Central memory CD8-positive, alpha-beta T cell (primary cell): ENCODE results near the gene PAK6.

Experiments used
- ATAC-seq: fragments of 150-1000 bp; cut with Tn5 transposase; replicated peaks from 2 replicates; pipeline ENCODE4 v1.10.0; 2022; ENCODE audit warnings: mild to moderate bottlenecking, moderate FRiP score, moderate number of reproducible peaks; ENCODE audit not compliant: poor library complexity, severe bottlenecking; ENCODE audit errors: extremely low read depth
- DNase-seq, 2 donors: peaks; one replicate each; pipeline ENCODE4 v3.0.0; 2021; ENCODE audit warnings: low spot score in 2 of 2
- H3K27ac Mint-ChIP-seq: one replicate; pipeline ENCODE4 v1.8.0; 2022; ENCODE audit warnings: low read depth, mild to moderate bottlenecking, moderate library complexity, mixed read lengths
- H3K27me3 Mint-ChIP-seq: one replicate; pipeline ENCODE4 v1.8.0; 2022; ENCODE audit warnings: mixed read lengths
- H3K36me3 Mint-ChIP-seq: one replicate; pipeline ENCODE4 v1.8.0; 2022; ENCODE audit warnings: mild to moderate bottlenecking, moderate library complexity, mixed read lengths; ENCODE audit not compliant: insufficient read depth
- H3K4me1 Mint-ChIP-seq: one replicate; pipeline ENCODE4 v1.8.0; 2022; ENCODE audit warnings: mixed read lengths
- H3K4me3 Mint-ChIP-seq: one replicate; pipeline ENCODE4 v1.8.0; 2022; ENCODE audit warnings: mild to moderate bottlenecking, moderate library complexity, mixed read lengths
- H3K9me3 Mint-ChIP-seq: one replicate; pipeline ENCODE4 v1.8.0; 2022; ENCODE audit warnings: mixed read lengths

PAK6 gene

DNA sequence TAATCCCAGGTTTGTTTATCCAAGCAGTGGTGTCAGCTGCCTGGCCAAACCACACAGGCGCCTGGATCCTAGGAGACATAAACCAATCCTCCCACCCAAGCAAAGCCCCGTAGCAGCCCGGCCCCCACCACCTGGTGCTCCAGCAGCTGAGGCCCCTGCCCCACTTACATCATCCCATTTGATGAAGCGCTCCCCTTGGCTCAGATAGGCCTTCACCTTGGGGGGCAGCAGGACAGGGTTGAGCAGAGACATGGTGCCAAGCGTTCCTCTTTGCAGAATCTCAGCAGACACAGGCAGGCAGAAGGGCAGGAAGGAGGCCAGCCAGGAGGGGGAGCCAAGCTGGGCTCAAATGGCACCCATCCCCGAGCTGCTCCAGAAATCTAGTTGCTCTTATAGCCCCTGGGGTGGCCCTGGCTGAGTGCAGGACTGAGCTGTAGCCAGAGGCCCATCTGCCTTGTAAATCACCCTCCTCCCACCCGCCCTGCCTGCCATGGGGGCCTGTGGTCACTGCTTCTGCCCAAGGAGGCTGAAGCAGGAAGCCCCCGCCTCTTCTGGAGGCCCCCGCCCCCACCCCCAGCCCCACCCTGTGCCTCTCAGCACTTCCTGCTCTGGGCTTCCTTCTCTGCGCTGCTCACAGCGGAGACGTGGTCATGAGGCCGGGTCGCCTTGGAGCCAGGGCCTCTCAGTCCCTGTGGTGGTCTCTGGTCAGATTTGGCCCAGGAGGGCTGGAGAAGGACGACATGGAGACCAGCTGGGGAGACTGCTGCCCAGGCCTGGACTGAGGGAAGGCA, 68.8 kb downstream of the PAK6 start, which contains the start of gene PLCB2:
PLCB2 (minus strand) TSS at position 515 of the 791 bp plus-strand sequence; CDS start at position 252, 263 bp downstream.
- H3K27me3 Mint-ChIP-seq, result no peaks in the 10 kb centered on the region
- H3K4me3 Mint-ChIP-seq, result peak within 1 kb of the TSS; percentile 95
- DNase-seq, result peak; percentile 53 to 61
- H3K9me3 Mint-ChIP-seq, result no peaks in the 10 kb centered on the region
- peaks cover 69% of the 10 kb centered on the region for H3K4me1 Mint-ChIP-seq
- peaks cover 20% of the 10 kb centered on the region for H3K36me3 Mint-ChIP-seq
- peak within 1 kb of the TSS; percentile 94 for H3K27ac Mint-ChIP-seq
- peak; percentile 83 for ATAC-seq

DNA sequence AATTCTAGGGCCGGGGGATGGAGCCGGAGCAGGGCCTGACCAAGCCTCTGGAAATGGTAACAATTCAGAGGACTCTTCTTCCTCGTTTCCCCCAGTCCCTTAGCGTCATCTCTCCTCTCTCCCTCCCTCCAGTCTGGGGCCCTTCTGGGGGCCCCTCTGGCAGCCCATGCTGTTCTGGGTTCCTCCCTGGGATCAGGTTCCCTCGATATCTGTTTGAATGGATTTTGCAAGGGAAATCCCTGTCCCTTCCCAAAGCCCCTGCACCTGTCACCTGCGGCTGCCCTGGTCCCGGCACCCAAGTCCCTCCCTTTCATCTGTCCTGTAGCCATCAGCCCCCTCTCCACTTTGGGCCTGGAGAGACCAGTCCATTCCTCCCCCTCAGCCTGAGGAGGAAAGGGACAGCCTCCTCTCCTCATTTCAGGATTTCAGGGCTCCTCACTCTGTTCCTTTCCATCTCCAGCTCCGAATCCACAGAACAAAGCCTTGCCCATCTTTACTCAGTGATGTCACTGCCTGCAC, 70.5 kb downstream of the PAK6 start:
- DNase-seq (no peak), ATAC-seq (no peak)
- Mint-ChIP-seq H3K4me3 (peak overlapping the region; percentile 95), H3K9me3 (no peaks in the 10 kb centered on the region), H3K27me3 (no peaks in the 10 kb centered on the region), H3K36me3 (peaks cover 15% of the 10 kb centered on the region), H3K4me1 (peaks cover 73% of the 10 kb centered on the region), H3K27ac (peak overlapping the region; percentile 94)

DNA sequence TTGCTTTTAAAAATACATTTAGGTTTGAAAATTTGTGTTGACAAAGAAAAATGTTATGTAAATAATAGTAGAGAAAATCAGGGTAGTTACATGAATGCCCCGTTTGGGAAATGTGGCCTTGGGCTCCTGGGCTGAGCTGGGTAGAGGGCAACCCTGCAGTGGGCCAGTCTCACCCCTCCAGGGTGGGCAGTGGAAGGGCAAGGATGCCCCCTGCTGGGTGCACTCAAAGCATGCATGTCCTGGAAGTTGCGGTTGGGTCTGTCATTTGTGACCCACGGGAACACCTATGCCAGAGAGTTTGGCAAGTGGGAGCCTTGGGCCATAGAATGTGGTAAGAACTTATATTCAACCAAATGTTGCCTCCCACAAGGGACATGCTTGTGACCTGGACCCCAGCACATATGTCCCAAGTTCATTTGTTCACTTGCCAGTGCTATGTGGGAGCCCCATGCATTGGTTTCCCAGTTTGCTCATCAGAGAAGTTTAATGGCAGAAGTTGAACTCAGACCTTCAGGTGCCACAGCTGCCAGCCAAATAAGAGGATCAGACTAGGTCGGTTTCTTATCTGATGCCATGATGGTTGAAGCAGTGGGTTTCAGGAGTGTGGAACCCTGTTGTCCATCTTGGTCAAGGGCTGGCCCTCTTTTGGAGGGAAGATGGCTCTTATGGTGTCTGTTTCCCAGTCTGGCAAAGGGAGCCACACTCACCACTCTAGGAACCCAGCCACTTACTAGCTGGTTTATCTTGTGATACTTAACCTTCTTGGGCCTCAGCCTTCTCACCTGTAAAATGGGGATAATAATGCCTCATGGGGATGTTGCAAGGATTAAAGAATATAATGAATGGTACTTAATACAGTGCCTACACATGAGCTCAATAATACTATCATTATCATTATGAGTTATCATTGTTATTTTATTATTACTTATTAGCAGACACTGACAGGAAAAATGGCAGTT, 71.4 kb downstream of the PAK6 start:
- ATAC-seq, result no peak
- Mint-ChIP-seq H3K4me3 (peak overlapping the region; percentile 95), H3K36me3 (peaks cover 11% of the 10 kb centered on the region), H3K9me3 (no peaks in the 10 kb centered on the region), H3K27me3 (no peaks in the 10 kb centered on the region), H3K27ac (peak overlapping the region; percentile 94), H3K4me1 (peaks cover 71% of the 10 kb centered on the region)
- DNase-seq, result no peak

DNA sequence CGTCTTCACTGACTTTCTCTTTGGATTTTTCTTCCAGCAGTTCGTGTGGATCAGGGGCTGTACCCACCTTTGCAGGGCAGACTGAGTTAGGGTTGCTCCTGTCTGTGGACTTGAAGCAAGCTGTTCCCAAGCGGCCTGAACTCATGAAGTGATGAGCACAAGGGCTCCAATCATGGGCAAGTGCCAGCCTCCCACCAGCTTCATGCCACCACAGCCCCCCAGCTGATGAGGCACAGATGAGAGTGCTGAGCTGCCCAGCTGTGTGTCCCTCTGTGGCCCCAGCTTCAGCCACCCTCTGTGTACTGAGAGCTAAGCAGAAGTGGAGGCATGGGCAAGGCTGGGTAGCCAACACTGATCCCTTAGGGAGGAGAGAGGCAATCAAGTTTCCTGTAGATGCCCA, 72.1 kb downstream of the PAK6 start:
- peaks cover 11% of the 10 kb centered on the region for H3K36me3 Mint-ChIP-seq
- no peaks in the 10 kb centered on the region for H3K9me3 Mint-ChIP-seq
- peaks cover 71% of the 10 kb centered on the region for H3K4me1 Mint-ChIP-seq
- no peak overlapping the region for H3K27ac Mint-ChIP-seq
- DNase-seq, result no peak
- no peak overlapping the region for H3K4me3 Mint-ChIP-seq
- H3K27me3 Mint-ChIP-seq, result no peaks in the 10 kb centered on the region
- ATAC-seq, result no peak

GRCh38 chr15:40312370-40313158, 73.7 kb downstream of the PAK6 start:
- H3K4me1 Mint-ChIP-seq, result peaks cover 69% of the 10 kb centered on the region
- H3K27me3 Mint-ChIP-seq, result no peaks in the 10 kb centered on the region
- H3K4me3 Mint-ChIP-seq, result no peak overlapping the region
- DNase-seq (no peak), ATAC-seq (no peak)
- H3K27ac Mint-ChIP-seq, result peak overlapping the region; percentile 38
- peaks cover 8% of the 10 kb centered on the region for H3K36me3 Mint-ChIP-seq
- H3K9me3 Mint-ChIP-seq, result no peaks in the 10 kb centered on the region

DNA sequence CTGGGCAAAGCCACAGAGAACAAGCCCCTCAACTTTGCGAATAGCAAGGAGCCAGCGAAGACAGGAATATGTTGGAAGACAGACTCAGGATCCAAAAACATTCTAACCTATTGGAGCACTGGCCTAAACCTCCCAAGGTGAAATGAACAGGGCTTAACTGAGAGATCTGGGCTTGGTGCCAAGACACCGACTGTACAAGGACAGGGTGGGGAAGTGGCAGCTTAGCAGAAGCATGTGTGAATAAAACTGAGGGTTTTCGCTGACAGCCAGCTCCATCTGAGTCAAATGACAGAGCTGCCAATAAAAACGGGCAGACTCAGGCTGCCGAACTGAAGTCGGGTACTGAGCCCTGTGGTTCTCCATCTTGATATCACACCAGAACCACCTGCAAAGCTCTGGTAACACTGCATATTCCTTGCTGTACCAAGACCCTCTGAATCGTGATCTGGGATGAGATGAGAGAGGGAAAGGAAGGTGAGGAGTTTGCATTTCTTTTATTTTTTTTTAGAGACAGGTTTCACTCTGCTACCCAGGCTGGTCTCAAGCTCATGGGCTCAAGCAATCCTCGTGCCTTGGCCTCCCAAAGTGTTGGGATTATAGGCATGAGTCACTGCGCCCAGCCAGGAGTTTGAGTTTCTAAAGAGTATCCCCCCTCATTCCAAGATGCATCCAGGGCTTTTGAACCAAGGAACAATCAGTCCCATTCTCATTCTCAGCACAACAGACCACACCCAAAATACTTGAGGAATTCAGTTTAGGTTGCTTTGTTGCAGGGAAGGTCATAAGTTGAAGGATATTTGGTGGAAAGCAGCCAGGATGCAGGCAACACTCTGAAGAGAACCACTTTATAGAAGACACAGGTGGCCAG, 74.9 kb downstream of the PAK6 start:
- peaks cover 4% of the 10 kb centered on the region for H3K36me3 Mint-ChIP-seq
- DNase-seq (peak; percentile 47 to 77), ATAC-seq (peak; percentile 93)
- H3K4me1 Mint-ChIP-seq, result peaks cover 63% of the 10 kb centered on the region
- peak overlapping the region; percentile 63 for H3K4me3 Mint-ChIP-seq
- peak overlapping the region; percentile 79 for H3K27ac Mint-ChIP-seq
- H3K27me3 Mint-ChIP-seq, result no peaks in the 10 kb centered on the region
- H3K9me3 Mint-ChIP-seq, result no peaks in the 10 kb centered on the region

- Mint-ChIP-seq H3K4me1 (peaks cover 53% of the 10 kb centered on the region), H3K27ac (peak overlapping the region; percentile 79), H3K4me3 (no peak overlapping the region), H3K9me3 (no peaks in the 10 kb centered on the region), H3K36me3 (no peaks in the 10 kb centered on the region), H3K27me3 (no peaks in the 10 kb centered on the region)
- no peak for DNase-seq
- no peak for ATAC-seq
These were observed 75.9 kb downstream of the PAK6 start for GRCh38 chr15:40314723-40315276.

DNA sequence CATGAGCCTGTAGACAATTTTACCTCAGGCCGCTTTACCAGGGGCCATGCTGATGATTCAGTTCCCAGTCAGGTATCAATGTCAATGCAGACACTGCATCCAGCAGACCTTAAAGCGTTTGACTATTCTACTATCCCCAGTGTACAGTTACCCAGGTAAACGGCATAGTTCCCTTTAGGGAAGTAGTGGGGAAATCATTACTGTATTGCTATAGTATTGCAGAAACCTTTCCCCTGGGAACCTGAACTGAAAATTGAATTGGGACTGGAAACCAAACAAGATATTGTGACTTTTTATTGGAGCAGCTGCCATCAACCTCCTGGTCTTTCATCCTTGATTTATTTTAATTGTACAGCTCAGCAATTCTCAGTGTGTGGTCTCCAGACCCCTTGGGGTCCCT, 78.1 kb downstream of the PAK6 start:
- H3K27ac Mint-ChIP-seq, result peak overlapping the region; percentile 22
- peaks cover 53% of the 10 kb centered on the region for H3K4me1 Mint-ChIP-seq
- no peak for DNase-seq
- H3K36me3 Mint-ChIP-seq, result no peaks in the 10 kb centered on the region
- no peaks in the 10 kb centered on the region for H3K9me3 Mint-ChIP-seq
- no peak for ATAC-seq
- H3K27me3 Mint-ChIP-seq, result no peaks in the 10 kb centered on the region
- no peak overlapping the region for H3K4me3 Mint-ChIP-seq

GRCh38 chr15:40317580-40317979, 78.7 kb downstream of the PAK6 start:
- Mint-ChIP-seq H3K27me3 (no peaks in the 10 kb centered on the region), H3K9me3 (no peaks in the 10 kb centered on the region), H3K27ac (no peak overlapping the region), H3K4me1 (peaks cover 53% of the 10 kb centered on the region), H3K36me3 (no peaks in the 10 kb centered on the region), H3K4me3 (no peak overlapping the region)
- DNase-seq (no peak), ATAC-seq (no peak)

DNA sequence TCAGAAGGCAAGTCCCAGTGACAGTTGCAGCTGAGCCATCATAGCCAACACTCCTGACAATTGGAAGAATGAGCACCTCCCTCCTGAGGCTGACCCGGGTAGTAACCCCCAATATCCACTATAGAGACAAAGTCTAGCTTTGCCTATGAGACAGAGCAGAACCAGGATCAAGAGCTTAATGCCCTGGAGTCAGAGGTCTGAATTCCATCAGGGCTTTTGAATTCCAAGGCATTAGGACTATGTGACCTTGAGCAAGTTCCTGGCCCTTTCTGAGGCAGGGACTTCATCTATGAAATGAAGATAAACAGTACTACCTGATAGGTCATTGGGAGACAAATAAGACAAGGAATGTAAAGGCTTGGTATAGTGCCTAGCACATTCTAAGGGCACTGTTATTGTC, 81.5 kb downstream of the PAK6 start:
- peaks cover 45% of the 10 kb centered on the region for H3K4me1 Mint-ChIP-seq
- no peak overlapping the region for H3K4me3 Mint-ChIP-seq
- ATAC-seq, result no peak
- peaks cover 3% of the 10 kb centered on the region for H3K36me3 Mint-ChIP-seq
- H3K27ac Mint-ChIP-seq, result no peak overlapping the region
- H3K9me3 Mint-ChIP-seq, result no peaks in the 10 kb centered on the region
- H3K27me3 Mint-ChIP-seq, result no peaks in the 10 kb centered on the region
- DNase-seq, result no peak

GRCh38 chr15:40320931-40321371, 82.1 kb downstream of the PAK6 start:
- H3K4me3 Mint-ChIP-seq, result no peak overlapping the region
- no peak for ATAC-seq

More at GRCh38 chr15:40320931-40321371, 82.1 kb downstream of the PAK6 start:
- DNase-seq, result peak in 1 of 2 donors; percentile 49
- Mint-ChIP-seq H3K27me3 (no peaks in the 10 kb centered on the region), H3K4me1 (peaks cover 40% of the 10 kb centered on the region), H3K36me3 (peaks cover 3% of the 10 kb centered on the region), H3K9me3 (no peaks in the 10 kb centered on the region), H3K27ac (no peak overlapping the region)
